GM18511 (cell line): ENCODE data around the gene ASIC1.

Experiments used
- ATAC-seq: cut with Tn5 transposase; IDR thresholded peaks from one replicate; pipeline ENCODE4 v1.9.1; 2021; ENCODE audit warnings: mild to moderate bottlenecking, moderate library complexity; ENCODE audit not compliant: unreplicated experiment

The ASIC1 gene

GRCh38 chr12:50040657-50041056, 16.7 kb upstream of the ASIC1 start:
- no peak for ATAC-seq

DNA sequence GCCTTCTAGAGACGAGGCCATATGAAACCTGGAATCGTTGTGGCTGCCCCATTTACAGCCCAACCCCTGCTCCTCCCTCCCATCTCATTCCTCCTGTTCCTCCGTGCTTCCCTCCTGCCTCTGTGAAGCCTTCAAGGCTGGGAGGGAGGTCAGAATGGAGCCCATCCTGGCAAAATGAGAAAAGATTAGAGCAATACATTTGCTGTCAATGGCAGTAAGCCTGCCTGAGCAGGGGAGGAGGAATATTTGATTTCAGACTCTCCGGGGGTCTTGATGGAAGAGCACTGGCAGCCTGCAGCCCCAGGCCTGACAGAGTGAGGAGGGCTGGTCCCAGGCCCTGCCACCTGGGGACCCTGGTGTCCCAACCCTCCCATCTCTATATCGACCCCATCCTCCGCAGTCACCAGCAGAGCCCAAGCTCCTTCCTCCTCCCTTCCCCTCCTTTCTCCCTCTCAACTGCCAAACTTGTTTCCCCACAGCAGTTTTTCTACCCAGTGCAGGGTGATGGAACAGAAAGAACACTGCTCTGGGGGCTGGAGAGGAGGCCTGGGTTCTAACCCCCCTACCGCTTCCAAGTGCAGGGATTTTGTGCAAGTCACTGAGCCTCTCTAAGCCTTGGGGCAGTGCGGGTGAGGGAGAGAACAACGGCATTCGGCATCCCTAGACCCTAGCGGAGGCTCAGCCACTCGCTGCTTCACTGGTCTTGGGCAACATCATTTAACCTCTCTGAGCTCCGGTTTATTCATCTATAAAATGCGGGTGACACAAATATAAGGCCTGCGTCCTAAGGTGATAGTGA, 16.1 kb upstream of the ASIC1 start:
- ATAC-seq: no peak

DNA sequence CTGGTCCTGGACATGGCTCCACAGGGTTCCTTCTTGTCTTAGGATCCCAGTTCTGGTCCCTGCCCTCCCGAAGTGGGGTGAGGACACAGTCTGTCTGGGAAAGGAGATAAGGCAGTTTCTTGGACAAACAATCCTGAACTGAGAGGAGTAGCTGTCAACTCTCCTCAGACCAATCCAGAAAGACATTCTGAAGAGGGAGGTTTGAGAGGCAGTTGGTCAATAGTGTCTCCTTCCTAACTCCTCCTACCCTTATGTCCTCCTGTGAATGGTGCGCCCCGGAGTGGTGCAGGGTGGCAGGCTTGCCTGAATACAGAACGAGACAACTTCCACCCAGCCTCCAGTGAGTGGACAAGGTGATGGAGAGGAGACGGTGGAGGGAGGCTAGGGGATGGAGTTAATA, 15.4 kb upstream of the ASIC1 start:
- ATAC-seq: no peak

DNA sequence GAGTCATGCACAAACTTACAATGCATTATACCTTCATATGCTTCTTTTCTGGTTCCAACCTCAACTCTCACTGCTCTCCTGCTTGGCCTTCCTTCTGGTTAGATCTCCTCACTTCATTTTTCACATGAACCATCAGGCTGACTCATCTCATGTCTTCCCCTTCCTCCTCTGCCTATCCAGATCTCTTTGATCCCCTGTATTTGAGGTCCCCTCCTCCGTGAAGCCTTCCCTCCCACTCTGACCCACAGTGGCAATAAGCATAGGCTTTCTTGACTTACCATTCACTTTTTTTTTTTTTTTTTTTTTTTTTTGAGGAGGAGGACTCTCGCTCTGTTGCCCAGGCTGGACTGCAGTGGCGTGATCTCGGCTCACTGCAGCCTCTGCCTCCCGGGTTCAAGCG, 14.7 kb upstream of the ASIC1 start:
- no peak for ATAC-seq

DNA sequence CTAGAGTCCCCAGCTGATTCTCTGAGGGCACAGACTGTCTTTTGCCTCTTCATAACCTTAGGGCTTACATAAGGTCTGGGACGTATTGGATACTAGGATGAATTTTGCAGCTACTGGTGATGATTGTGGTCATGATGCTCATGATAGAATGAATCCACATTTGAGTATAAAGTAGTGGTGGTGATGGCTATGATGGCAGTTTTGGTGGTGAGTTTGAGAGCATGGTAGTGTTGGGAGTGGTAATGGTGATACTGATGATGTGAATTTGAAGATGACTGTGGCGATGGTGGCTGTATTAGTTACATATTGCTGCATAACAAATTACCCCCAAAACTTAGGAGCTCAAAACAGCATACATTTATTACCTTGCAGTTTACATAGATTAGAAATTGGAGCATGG, 14.1 kb upstream of the ASIC1 start:
- ATAC-seq: no peak

GRCh38 chr12:50043854-50044253, 13.5 kb upstream of the ASIC1 start:
- no peak for ATAC-seq

- ATAC-seq: no peak
These were observed 9.6 kb upstream of the ASIC1 start for GRCh38 chr12:50047693-50048250.

- ATAC-seq: no peak
These were observed 7.9 kb upstream of the ASIC1 start for GRCh38 chr12:50049254-50050118.

GRCh38 chr12:50050119-50050385, 7.3 kb upstream of the ASIC1 start:
- no peak for ATAC-seq

GRCh38 chr12:50050410-50051098, 6.8 kb upstream of the ASIC1 start:
- no peak for ATAC-seq

DNA sequence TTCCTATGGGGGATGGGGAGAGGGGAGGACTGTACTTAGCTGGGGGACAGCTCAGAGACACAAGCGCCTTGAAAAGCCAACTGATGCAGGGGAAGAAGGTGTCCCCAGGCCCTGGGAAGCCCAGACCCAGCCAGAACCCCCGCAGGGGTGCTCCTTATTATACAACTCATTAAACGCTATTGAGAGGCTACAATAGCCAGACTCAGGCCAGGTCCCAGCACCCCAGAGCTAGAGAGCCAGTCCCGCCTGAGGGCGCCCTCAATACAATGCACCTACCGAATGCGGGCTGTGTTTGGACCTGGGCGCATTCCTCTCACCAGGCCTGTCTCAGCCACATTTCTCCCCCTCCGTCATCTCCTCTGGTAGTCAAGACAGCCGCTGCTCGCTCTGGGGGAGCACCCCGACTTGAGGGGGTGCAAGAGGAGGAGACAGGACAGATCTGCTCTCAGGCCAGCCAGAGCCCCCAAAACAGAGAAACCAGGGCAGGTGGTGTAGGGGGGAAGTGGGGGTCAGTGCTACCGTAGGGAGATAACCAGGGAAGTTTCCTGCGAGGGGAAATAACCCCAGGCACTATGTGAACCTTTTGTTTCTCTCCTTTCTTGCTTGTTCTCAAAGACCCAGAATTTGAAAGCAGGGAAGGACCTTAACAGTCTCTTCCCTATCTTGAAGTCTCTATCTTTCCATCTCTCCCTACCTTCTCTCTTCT, 6.1 kb upstream of the ASIC1 start:
- ATAC-seq: no peak

GRCh38 chr12:50052544-50052943, 4.9 kb upstream of the ASIC1 start:
- ATAC-seq: no peak

DNA sequence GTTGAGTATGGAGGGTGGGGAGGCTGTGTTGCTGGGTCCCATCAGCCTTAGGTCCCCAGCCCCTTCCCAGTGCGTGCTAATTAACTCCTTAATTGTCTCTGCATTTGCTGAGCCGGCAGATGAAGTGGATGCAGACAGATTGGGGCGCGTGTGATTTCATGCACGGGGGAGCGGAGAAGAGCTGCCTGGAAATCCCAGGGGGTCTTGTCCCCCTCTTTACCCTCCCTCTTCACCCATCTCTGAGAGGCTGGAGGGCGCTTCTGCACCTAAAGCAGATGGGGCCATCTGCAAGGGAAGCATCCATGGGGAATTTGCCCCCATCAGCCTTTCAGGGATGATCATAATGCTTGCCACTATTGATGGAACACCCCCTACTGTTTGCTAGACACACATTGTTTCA, 4.4 kb upstream of the ASIC1 start:
- ATAC-seq: no peak

- ATAC-seq: no peak
These were observed 3.8 kb upstream of the ASIC1 start for GRCh38 chr12:50053583-50053982.

- ATAC-seq: no peak
These were observed 1.4 kb upstream of the ASIC1 start for GRCh38 chr12:50055831-50056638.

- ATAC-seq: no peak
These were observed 788 bp upstream of the ASIC1 start for GRCh38 chr12:50056639-50056976.

DNA sequence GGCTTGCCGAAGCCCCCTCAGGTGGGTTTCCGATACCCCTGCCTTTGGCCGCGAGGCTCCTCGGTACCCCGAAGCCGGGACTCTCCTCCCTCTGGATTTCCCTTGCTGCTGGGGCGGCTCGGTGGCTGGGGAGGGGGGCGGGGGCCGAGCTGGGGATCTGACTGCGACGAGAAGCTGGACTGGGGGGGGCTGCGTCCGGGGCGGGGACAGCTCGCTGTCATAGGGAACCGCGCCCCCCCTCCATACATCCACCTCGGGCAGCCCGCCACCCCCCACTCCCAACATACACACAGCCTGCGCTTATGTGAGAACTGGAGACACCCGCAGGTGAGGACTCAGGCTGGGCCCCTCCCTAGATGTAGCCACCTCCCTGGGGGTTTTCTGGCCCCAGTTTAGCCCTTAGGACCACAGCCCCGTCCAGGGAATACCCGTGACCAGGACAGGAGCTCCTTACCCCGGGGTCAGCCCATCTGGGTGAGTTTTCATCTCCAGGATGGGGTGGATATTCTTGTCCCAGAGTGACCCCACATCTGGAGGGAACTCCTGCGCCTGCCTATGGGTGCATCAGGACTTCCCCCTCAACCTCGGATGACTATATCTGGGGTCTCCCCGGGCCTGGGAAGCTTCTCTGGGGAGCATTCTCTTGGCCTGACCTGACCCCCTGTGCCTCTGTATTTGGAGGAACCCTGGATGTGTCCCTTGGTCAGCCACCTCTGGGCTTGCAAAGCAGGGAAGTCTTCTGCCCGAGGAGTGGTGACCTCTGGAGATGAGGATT, 687 bp downstream of the ASIC1 start:
- no peak for ATAC-seq

DNA sequence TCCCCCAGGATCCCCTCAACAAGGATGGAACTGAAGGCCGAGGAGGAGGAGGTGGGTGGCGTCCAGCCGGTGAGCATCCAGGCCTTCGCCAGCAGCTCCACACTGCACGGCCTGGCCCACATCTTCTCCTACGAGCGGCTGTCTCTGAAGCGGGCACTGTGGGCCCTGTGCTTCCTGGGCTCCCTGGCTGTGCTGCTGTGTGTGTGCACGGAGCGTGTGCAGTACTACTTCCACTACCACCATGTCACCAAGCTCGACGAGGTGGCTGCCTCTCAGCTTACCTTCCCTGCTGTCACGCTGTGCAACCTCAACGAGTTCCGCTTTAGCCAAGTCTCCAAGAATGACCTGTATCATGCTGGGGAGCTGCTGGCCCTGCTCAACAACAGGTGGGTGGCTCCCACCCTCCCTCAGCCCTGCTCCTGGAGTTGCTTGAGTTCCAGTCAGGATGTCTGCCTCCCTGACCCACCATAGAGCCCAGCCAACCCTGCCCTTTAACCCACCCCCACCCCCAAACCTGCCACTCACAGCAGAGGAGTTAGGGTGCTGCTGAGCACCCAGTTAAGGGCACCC, 1.4 kb downstream of the ASIC1 start:
- no peak for ATAC-seq

- ATAC-seq: no peak
These were observed 2.2 kb downstream of the ASIC1 start for GRCh38 chr12:50059440-50060119.
